Aorta (tissue), 5 donors: ENCODE data around the gene SFTPD. TPM values are rescaled to one million over a fixed set of nuclear protein-coding genes. Genes with fewer than 3 reads are reported as not detected.

ENCODE experiments used
- ATAC-seq: fragments of 200-7000 bp; cut with Tn5 transposase; one replicate; pipeline ENCODE4 v1.9.1; 2022; ENCODE audit warnings: moderate library complexity; ENCODE audit not compliant: low FRiP score
- DNase-seq, 2 donors: peaks; one replicate each; pipeline ENCODE4 v3.0.0-alpha.2; 2020
- H3K27ac ChIP-seq, 2 donors: one replicate each; pipeline ENCODE4 v1.5.1; 2013; ENCODE audit warnings: low read length in 2 of 2, mild to moderate bottlenecking in 2 of 2, moderate library complexity in 2 of 2, control low read depth in 1 of 2, inconsistent platforms in 1 of 2, low read depth in 1 of 2
- H3K27me3 ChIP-seq, 2 donors: one replicate each; pipeline ENCODE4 v1.6.1; 2013; ENCODE audit warnings: control low read depth in 1 of 2, low read length in 1 of 2, mild to moderate bottlenecking in 1 of 2, moderate library complexity in 1 of 2; ENCODE audit not compliant: insufficient read depth in 2 of 2, control insufficient read depth in 1 of 2
- H3K36me3 ChIP-seq, 2 donors: one replicate each; pipeline ENCODE4 v1.6.1; 2013; ENCODE audit warnings: control low read depth in 1 of 2, low read length in 1 of 2, mild to moderate bottlenecking in 1 of 2; ENCODE audit not compliant: insufficient read depth in 2 of 2, control insufficient read depth in 1 of 2
- H3K4me1 ChIP-seq, 2 donors: one replicate each; pipeline ENCODE4 v1.6.1; 2013; ENCODE audit warnings: low read length in 2 of 2, control low read depth in 1 of 2, mild to moderate bottlenecking in 1 of 2, moderate library complexity in 1 of 2; ENCODE audit not compliant: insufficient read depth in 2 of 2, control insufficient read depth in 1 of 2
- H3K4me3 ChIP-seq, 2 donors: one replicate each; pipeline ENCODE4 v1.5.1; 2013; ENCODE audit warnings: low read length in 2 of 2, control low read depth in 1 of 2, mild to moderate bottlenecking in 1 of 2
- H3K9me3 ChIP-seq: one replicate; pipeline ENCODE4 v1.6.1; 2013; ENCODE audit warnings: mild to moderate bottlenecking, low read length; ENCODE audit not compliant: control insufficient read depth
- WGBS, 2 donors: extraction: QIAGEN DNeasy Blood & Tissue Kit; methylation state at CpG; one replicate each; pipeline ENCODE4 v1.1.7; 2013; 5-methylcytosine and 5-hydroxymethylcytosine counted together
- intact Hi-C, 2 donors: fragments of 100-400 bp; cut with DNase I; formaldehyde crosslinking; loops; one replicate each; pipeline versions ENCODE4 v1.14.2 to v1.15.0; 2022
- polyA plus RNA-seq, 2 donors: library from polyadenylated mRNA; stranded (reverse); fragments of 200-250 nt; gene quantifications; one replicate each; pipeline ENCODE4 v1.2.3, GENCODE V29; 2013
- total RNA-seq, 2 donors: library from RNA; stranded (reverse); fragmentation: NEBNext Ultra II Directional; extraction: Animal tissue kit (Norgen Biotek cat#: 25700); gene quantifications; one replicate each; pipeline ENCODE4 v1.2.1, GENCODE V29; 2021
- donor health status: healthy with polysubstance abuse.
- donor health status: Bipolar disorder and iron deficiency.
- donor health status: DM: no; HTN: no; CAD: no.
- donor health status: DM: no; HTN: no; CAD: no.
- donor health status: DM: yes; HTN: yes; CAD: no.

The SFTPD gene
- total and polyA plus RNA-seq, 4 donors, result 0.25 to 1.2 (median 0.44) TPM

DNA sequence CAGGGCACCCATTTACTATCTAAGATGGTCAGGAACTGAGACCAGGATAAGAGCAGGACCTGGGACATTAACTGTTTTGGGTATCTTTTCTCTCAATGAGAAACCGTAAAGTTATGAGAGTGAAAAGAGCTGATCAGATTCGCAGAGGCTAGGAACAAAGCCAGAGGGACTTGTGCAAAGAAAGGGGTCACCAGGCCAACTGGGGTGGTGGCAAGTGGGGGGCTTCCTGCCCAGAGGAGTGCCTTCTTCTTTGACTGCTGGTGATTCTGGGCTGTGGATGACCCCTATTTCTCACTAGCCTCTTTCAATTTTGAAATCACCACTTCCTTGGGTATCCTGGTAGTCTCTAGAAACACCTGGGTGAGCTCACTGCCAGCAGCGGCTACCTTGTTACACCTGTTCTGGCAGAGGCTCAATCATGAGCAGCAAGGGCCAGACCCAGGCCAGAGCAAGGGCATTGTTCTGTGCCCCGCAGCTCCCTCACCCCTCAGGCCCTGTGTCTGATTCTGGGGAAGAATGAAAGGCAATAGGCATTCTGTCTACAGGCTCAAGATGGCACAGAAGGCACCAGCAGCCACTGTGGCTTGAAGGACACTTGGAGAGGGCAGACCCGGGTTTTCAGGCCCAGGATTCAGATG, 999 bp downstream of the SFTPD start:
- ATAC-seq, result no peak
- WGBS, 2 donors, result 61 to 78% methylated on average over 5 of the region's 5 CpGs

DNA sequence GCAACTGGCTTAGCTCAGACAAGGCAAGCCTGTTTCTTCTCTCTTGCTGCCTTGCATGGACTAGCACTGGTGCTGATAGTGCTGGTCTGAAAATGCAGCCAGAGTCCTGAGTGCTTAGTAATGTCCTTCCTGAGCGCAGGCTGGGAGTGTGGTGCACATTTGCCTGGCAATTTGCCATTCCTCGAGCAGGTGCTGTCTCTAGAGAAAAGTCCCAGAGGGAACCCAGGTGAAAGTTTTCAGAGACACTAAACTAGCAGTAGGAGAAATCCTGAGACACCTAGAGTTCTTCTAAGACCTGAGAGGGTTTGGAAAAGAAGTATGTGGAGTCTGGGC, 1.9 kb downstream of the SFTPD start:
- Histone ChIP-seq H3K36me3 (no peaks in the 10 kb centered on the region), H3K27me3 (no peaks in the 10 kb centered on the region), H3K4me3 (no peak overlapping the region), H3K27ac (no peak overlapping the region), H3K4me1 (no peaks in the 10 kb centered on the region), H3K9me3 (peaks cover 6% of the 10 kb centered on the region)
- DNase-seq (peak in 1 of 2 donors; percentile 30), ATAC-seq (no peak)
- intact Hi-C loops, result no loop called here
- WGBS, 2 donors, result 52 to 53% methylated on average over 2 of the region's 2 CpGs

More for the DNA sequence above, 999 bp downstream of the SFTPD start:
- Histone ChIP-seq H3K4me3 (no peak overlapping the region), H3K27ac (no peak overlapping the region), H3K27me3 (no peaks in the 10 kb centered on the region), H3K36me3 (no peaks in the 10 kb centered on the region), H3K4me1 (no peaks in the 10 kb centered on the region), H3K9me3 (peaks cover 13% of the 10 kb centered on the region)
- intact Hi-C loops, result no loop called here
- DNase-seq, result no peak

DNA sequence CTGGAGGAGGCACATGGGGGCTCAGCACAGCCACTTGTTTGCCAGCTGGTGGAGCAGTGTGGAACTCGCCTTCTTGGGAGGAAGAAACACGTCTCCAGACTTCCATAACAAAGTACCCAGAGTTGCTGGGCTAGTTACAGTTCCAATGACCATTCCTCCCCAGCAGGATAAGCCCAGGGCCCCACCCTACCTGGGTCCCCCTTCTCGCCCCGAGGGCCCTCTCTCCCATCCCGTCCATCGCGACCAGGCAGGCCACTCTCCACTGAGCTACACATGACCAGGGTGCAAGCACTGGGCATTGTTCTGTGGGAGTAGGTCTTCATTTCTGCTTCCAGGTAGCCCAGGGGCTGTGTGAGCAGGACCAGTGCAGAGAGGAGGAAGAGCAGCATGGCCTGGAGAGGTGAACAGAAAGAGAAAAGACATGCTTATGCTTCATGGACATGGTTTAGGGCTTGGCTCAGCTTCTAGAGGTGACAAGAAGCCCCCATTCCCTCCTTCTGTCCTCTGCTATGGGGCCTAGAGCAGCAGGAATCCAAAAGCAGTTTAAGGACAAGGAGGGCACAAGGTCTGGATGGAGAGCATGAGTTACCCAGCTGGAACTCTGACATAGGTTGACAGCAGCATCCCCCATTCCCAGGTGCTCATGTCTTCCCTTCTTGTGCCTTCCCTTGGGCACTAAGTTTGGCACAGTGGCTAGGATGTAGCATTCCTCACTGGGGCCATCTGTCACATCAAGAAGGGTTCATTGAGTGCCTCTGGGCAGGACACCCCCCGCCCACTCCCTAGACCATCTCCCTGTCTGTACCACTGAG, 2.4 kb downstream of the SFTPD start:
- no peak for ATAC-seq
- WGBS, 2 donors, result 73 to 75% methylated on average over 8 of the region's 8 CpGs
- intact Hi-C loops, result no loop called here
- peak in 1 of 2 donors; percentile 48 for DNase-seq
- Histone ChIP-seq H3K36me3 (no peaks in the 10 kb centered on the region), H3K9me3 (peaks cover under 1% of the 10 kb centered on the region), H3K4me1 (no peaks in the 10 kb centered on the region), H3K27me3 (no peaks in the 10 kb centered on the region), H3K4me3 (no peak overlapping the region), H3K27ac (no peak overlapping the region)

DNA sequence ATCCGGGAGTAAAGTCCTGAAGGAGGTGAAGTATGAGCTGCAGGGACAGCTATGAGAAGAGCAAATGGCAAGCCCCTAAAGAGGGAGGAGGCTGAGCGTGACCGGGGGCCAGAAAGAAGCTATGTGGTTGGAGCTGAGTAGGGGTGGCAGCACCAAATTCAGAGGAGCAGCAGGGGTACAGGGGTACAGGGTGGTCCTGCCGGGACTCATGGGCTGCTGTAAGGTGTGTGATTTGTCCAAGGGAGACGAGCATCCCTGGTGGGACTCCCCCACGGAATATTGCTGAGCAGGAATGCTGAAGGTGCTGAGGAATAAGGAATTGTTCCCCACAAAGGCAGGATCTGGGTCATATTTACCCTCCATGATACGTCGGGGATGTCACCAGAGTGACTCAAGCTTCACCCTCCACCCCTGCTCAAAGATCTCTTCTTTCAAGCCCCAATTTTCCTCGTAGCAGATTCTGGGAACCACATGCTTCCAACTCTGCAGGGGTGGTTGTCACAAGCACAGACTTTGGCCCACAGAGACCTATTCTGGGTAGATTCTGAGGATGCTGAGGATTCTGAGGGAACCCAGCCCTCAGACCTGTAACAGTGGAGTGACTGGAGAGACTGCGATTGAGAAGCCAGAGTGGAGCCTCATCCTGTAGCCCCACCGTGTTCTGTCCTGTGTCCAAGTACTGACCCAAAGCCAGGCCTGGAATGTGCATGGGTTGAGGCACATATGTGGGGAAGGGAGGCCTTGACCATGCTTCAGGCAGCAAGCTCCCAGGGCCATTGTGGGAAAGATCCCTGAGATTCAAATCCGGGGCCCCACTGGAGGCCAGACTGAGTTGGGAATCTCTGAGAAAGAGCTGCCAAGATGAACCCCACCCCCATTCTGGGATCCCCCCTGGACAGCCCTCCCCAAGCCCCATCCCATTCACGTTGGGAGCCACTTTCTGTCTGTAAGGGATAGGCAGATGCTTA, 4.2 kb downstream of the SFTPD start:
- ATAC-seq (no peak), DNase-seq (peak in 1 of 2 donors; percentile 31)
- 74 to 77% methylated on average over 13 of the region's 13 CpGs for WGBS, 2 donors
- H3K9me3 ChIP-seq, result no peaks in the 10 kb centered on the region
- no peak overlapping the region for H3K27ac ChIP-seq
- H3K36me3 ChIP-seq, result no peaks in the 10 kb centered on the region
- no peak overlapping the region for H3K4me3 ChIP-seq
- no peaks in the 10 kb centered on the region for H3K27me3 ChIP-seq
- intact Hi-C loops, result no loop called here
- no peaks in the 10 kb centered on the region for H3K4me1 ChIP-seq

DNA sequence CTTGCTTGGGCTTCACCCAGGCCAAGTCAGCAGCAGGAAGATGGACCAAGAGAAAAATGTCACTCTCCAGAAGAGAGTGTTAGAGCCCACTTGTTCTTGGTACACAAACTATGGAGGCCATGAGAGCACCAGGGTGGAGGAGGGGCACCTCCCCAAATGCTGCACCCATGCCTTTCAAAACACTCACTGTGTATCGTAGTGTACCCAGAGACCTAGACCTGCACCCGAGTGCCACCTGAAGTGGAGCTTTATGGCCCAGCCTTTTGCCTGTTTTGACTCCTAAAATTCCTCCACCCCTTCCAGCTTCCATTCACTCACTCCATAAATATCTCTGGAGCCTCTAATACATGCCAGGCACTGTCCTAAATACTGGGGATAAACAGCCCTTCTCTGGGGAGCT, 5.0 kb downstream of the SFTPD start:
- H3K27ac ChIP-seq, result no peak overlapping the region
- H3K9me3 ChIP-seq, result no peaks in the 10 kb centered on the region
- ATAC-seq, result no peak
- no peak overlapping the region for H3K4me3 ChIP-seq
- DNase-seq, result no peak
- no peaks in the 10 kb centered on the region for H3K36me3 ChIP-seq
- 69 to 86% methylated on average over 2 of the region's 2 CpGs for WGBS, 2 donors
- no peaks in the 10 kb centered on the region for H3K4me1 ChIP-seq
- H3K27me3 ChIP-seq, result no peaks in the 10 kb centered on the region
- intact Hi-C loops, result no loop called here

DNA sequence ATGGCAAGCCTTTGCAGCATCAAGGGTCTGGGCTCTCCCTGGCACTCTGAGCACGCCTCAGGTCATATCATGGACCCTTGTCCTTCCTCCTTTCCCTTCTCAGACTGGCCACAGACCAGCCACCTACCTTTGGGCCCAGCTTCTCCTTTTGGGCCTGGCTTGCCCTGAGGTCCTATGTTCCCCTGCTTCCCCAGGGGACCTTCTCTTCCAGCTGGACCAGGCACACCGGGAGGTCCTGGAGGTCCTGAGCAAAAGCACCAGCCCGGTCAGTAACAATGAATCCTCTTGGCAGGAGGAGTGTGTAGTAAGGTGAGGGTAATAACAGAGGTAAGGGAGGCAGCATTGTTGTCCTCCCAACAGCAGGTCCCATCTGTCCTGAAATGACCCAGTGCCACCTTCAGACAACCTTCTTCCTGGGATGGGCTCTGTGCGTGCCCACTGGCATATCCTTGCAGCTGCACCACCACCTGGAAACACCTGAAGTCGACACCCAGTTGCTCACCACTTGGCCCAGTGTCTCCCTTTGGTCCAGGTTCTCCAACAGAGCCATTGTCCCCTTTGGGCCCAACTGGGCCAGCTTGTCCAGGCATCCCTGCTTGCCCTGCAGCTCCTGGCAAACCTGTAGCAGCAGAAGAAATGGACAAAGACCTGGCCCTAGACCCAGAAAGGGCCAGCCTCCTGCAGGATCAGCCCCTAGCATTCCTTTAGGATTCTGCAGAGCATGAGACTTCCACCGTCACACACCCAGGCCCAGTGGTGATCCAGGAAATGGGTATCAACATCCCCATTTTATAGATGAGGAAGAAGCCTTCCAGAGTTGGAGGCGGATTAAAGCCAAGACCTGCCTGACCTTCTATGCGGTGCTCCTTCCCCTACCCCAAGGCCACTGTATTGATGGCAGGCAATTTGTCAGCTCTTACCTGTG, 6.4 kb downstream of the SFTPD start:
- no peaks in the 10 kb centered on the region for H3K9me3 ChIP-seq
- no peak overlapping the region for H3K27ac ChIP-seq
- intact Hi-C loops, result no loop called here
- no peak for ATAC-seq
- 92 to 94% methylated on average over 8 of the region's 8 CpGs for WGBS, 2 donors
- no peaks in the 10 kb centered on the region for H3K27me3 ChIP-seq
- H3K4me3 ChIP-seq, result no peak overlapping the region
- H3K4me1 ChIP-seq, result no peaks in the 10 kb centered on the region
- no peaks in the 10 kb centered on the region for H3K36me3 ChIP-seq
- DNase-seq, result peak in 1 of 2 donors; percentile 35

DNA sequence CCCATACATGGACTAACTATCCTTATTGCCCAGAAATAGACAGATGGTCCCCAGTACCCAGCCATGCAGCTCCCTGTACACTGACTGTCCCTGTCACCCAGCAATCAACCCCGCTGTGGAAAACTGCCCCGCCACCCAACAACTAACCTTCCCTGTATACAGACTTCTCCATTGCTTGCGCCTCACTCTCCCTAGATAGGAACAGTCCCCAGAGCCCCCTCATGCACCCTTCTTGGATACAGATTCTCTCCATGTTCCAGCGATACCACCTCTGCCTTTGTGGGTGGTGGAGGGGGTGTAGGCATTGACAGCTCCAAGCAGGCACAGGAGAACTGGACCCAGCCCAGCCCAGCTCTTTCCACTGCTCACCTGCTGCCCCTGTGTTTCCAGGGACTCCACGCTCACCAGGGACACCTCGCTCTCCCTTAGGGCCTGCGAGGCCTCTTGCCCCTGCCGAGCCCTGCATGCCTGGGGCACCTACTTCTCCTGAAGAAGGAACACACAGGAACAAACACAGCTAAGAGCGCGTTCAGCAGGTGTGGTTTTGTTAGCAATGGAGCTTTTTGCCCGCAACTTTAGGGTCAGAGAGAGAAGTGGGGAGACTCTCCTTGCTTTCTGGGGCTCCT, 7.2 kb downstream of the SFTPD start:
- 94 to 96% methylated on average over 11 of the region's 11 CpGs for WGBS, 2 donors
- ATAC-seq (no peak), DNase-seq (no peak)
- Histone ChIP-seq H3K36me3 (no peaks in the 10 kb centered on the region), H3K27me3 (no peaks in the 10 kb centered on the region), H3K27ac (no peak overlapping the region), H3K4me1 (no peaks in the 10 kb centered on the region), H3K9me3 (no peaks in the 10 kb centered on the region), H3K4me3 (no peak overlapping the region)
- intact Hi-C loops, result no loop called here
